Measurements from ENCODE around the gene MRGPRD.

Gene MRGPRD

GRCh38 chr11:68969386-68969785, 11.4 kb downstream of the MRGPRD start:
- Histone ChIP-seq H4K20me1 (ENCODE audit: insufficient read depth, low read length) (no peaks in the 10 kb centered on the region), H3F3A (ENCODE audit: insufficient read depth, low read length) (no peaks in the 10 kb centered on the region), H3K79me2 (ENCODE audit: low read length) (no peaks in the 10 kb centered on the region), H3K36me3 (replicated peaks; ENCODE audit: insufficient read depth, low read length) (no peaks in the 10 kb centered on the region), H3K4me3 (ENCODE audit: low read length) (no peak overlapping the region), H3K4me1 (ENCODE audit: low read length) (no peaks in the 10 kb centered on the region), H3K27me3 (replicated peaks; ENCODE audit: insufficient read depth, low read length) (peaks cover 77% of the 10 kb centered on the region), H3K4me2 (ENCODE audit: low read depth, low read length) (no peak overlapping the region), H3K9ac (ENCODE audit: low read length) (no peak overlapping the region), H3K27ac (ENCODE audit: low read length) (no peak overlapping the region), H3K9me2 (replicated peaks; ENCODE audit: insufficient read depth, low read length) (no peaks in the 10 kb centered on the region), H2AFZ (ENCODE audit: low read length) (no peak overlapping the region), H3K9me3 (replicated peaks; ENCODE audit: insufficient read depth, low read length) (no peaks in the 10 kb centered on the region)
- no peak for DNase-seq
- TF ChIP-seq EZH2phosphoT487 (IDR thresholded peaks at IDR 0.05; ENCODE audit: low read length) (no peak), EZH2 (optimal IDR thresholded peaks at IDR 0.05; ENCODE audit: low read depth, low read length) (no peak), CTCF (IDR thresholded peaks at IDR 0.05; ENCODE audit: low read length) (no peak)

- H3K9ac ChIP-seq (ENCODE audit: low read length): no peak overlapping the region
- H3K27ac ChIP-seq (ENCODE audit: low read length): no peak overlapping the region
- H3F3A ChIP-seq (ENCODE audit: insufficient read depth, low read length): no peaks in the 10 kb centered on the region
- H4K20me1 ChIP-seq (ENCODE audit: insufficient read depth, low read length): no peaks in the 10 kb centered on the region
- no peak overlapping the region for H3K4me2 ChIP-seq (ENCODE audit: low read depth, low read length)
- no peaks in the 10 kb centered on the region for H3K9me2 ChIP-seq (replicated peaks; ENCODE audit: insufficient read depth, low read length)
- no peaks in the 10 kb centered on the region for H3K4me1 ChIP-seq (ENCODE audit: low read length)
- TF ChIP-seq CTCF (IDR thresholded peaks at IDR 0.05; ENCODE audit: low read length): no peak
- TF ChIP-seq EZH2 (optimal IDR thresholded peaks at IDR 0.05; ENCODE audit: low read depth, low read length): no peak
- no peak for TF ChIP-seq EZH2phosphoT487 (IDR thresholded peaks at IDR 0.05; ENCODE audit: low read length)
- DNase-seq: no peak
- no peaks in the 10 kb centered on the region for H3K79me2 ChIP-seq (ENCODE audit: low read length)
- no peak overlapping the region for H2AFZ ChIP-seq (ENCODE audit: low read length)
- H3K9me3 ChIP-seq (replicated peaks; ENCODE audit: insufficient read depth, low read length): no peaks in the 10 kb centered on the region
- no peak overlapping the region for H3K4me3 ChIP-seq (ENCODE audit: low read length)
- peaks cover 81% of the 10 kb centered on the region for H3K27me3 ChIP-seq (replicated peaks; ENCODE audit: insufficient read depth, low read length)
- no peaks in the 10 kb centered on the region for H3K36me3 ChIP-seq (replicated peaks; ENCODE audit: insufficient read depth, low read length)
Measured at GRCh38 chr11:68968306-68969250, 12.2 kb downstream of the MRGPRD start.

GRCh38 chr11:68966894-68967780, 13.6 kb downstream of the MRGPRD start:
- no peak for DNase-seq
- Histone ChIP-seq H2AFZ (ENCODE audit: low read length) (no peak overlapping the region), H3K4me2 (ENCODE audit: low read depth, low read length) (no peak overlapping the region), H3K9me2 (replicated peaks; ENCODE audit: insufficient read depth, low read length) (no peaks in the 10 kb centered on the region), H3K9ac (ENCODE audit: low read length) (no peak overlapping the region), H3K9me3 (replicated peaks; ENCODE audit: insufficient read depth, low read length) (no peaks in the 10 kb centered on the region), H3F3A (ENCODE audit: insufficient read depth, low read length) (no peaks in the 10 kb centered on the region), H4K20me1 (ENCODE audit: insufficient read depth, low read length) (no peaks in the 10 kb centered on the region), H3K4me3 (ENCODE audit: low read length) (no peak overlapping the region), H3K36me3 (replicated peaks; ENCODE audit: insufficient read depth, low read length) (no peaks in the 10 kb centered on the region), H3K4me1 (ENCODE audit: low read length) (no peaks in the 10 kb centered on the region), H3K27ac (ENCODE audit: low read length) (no peak overlapping the region), H3K79me2 (ENCODE audit: low read length) (no peaks in the 10 kb centered on the region), H3K27me3 (replicated peaks; ENCODE audit: insufficient read depth, low read length) (peaks cover 75% of the 10 kb centered on the region)
- no peak for TF ChIP-seq CTCF (IDR thresholded peaks at IDR 0.05; ENCODE audit: low read length)
- no peak for TF ChIP-seq EZH2phosphoT487 (IDR thresholded peaks at IDR 0.05; ENCODE audit: low read length)
- TF ChIP-seq EZH2 (optimal IDR thresholded peaks at IDR 0.05; ENCODE audit: low read depth, low read length): no peak
